HL-60 (cell line): ENCODE measurements around the gene RABGAP1L.

ENCODE experiments used
- DNase-seq, 2 experiments: peaks; one replicate each; pipeline ENCODE4 v3.0.0-alpha.2; 2010 to 2020; ENCODE audit warnings: low read depth in 1 of 2, low spot score in 1 of 2
- H3K27ac ChIP-seq: fragments of 250-450 bp; sonication (Bioruptor Pico); replicated peaks from 2 replicates; pipeline ENCODE4 v1.5.1; 2020; ENCODE audit warnings: mild to moderate bottlenecking, moderate library complexity
- H3K27me3 ChIP-seq: fragments of 250-450 bp; sonication (Bioruptor Pico); 2 replicates; pipeline ENCODE4 v1.5.1; 2021; ENCODE audit warnings: mild to moderate bottlenecking, moderate library complexity; ENCODE audit not compliant: insufficient read depth, poor library complexity, severe bottlenecking
- H3K4me3 ChIP-seq: replicated peaks from 2 replicates; pipeline ENCODE4 v1.5.1; 2011; ENCODE audit warnings: mild to moderate bottlenecking, control low read depth, low read length; ENCODE audit not compliant: insufficient read depth
- GABPA ChIP-seq: IDR thresholded peaks from 2 replicates; pipeline ENCODE4 v1.6.1; 2012; ENCODE audit warnings: low read depth
- POLR2AphosphoS5 ChIP-seq: IDR thresholded peaks from 2 replicates; pipeline ENCODE4 v1.6.1; 2012; ENCODE audit warnings: low read depth
- SPI1 ChIP-seq: IDR thresholded peaks from 2 replicates; pipeline ENCODE4 v1.6.1; 2012; ENCODE audit warnings: low read depth, mild to moderate bottlenecking, borderline replicate concordance
- TF ChIP-seq, protein P1 (sequence below): IDR thresholded peaks from 2 replicates; pipeline ENCODE4 v1.6.1; 2012; ENCODE audit warnings: low read depth; ENCODE audit not compliant: insufficient replicate concordance
- TF ChIP-seq, protein P2 (sequence below): IDR thresholded peaks from one replicate; pipeline ENCODE4 v1.5.1; 2011; ENCODE audit warnings: low read length, control low read depth, inconsistent platforms; ENCODE audit not compliant: insufficient read depth

RABGAP1L gene

DNA sequence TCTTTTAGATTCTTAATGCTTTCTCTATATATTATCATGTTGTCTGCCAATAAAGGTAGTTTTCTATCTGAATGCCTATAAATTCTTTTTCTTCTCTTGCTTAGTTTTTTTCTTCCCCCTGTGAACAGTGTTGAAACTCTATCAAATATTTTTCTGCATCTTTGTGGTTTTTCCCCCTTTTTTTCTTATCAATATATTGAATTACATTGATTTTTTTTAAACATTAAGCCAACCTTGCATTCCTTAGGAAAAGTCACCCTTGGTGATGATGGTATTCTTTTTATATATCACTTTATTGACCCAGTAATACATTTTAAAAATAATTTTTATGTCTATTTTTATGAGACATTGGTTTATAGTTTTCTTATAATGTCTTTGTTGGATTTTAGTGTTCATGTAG, 131.7 kb downstream of the RABGAP1L start:
- H3K27ac ChIP-seq: no peak overlapping the region
- no peaks in the 10 kb centered on the region for H3K27me3 ChIP-seq
- no peak for DNase-seq
- H3K4me3 ChIP-seq: no peak overlapping the region
- TF ChIP-seq, protein P1, sequence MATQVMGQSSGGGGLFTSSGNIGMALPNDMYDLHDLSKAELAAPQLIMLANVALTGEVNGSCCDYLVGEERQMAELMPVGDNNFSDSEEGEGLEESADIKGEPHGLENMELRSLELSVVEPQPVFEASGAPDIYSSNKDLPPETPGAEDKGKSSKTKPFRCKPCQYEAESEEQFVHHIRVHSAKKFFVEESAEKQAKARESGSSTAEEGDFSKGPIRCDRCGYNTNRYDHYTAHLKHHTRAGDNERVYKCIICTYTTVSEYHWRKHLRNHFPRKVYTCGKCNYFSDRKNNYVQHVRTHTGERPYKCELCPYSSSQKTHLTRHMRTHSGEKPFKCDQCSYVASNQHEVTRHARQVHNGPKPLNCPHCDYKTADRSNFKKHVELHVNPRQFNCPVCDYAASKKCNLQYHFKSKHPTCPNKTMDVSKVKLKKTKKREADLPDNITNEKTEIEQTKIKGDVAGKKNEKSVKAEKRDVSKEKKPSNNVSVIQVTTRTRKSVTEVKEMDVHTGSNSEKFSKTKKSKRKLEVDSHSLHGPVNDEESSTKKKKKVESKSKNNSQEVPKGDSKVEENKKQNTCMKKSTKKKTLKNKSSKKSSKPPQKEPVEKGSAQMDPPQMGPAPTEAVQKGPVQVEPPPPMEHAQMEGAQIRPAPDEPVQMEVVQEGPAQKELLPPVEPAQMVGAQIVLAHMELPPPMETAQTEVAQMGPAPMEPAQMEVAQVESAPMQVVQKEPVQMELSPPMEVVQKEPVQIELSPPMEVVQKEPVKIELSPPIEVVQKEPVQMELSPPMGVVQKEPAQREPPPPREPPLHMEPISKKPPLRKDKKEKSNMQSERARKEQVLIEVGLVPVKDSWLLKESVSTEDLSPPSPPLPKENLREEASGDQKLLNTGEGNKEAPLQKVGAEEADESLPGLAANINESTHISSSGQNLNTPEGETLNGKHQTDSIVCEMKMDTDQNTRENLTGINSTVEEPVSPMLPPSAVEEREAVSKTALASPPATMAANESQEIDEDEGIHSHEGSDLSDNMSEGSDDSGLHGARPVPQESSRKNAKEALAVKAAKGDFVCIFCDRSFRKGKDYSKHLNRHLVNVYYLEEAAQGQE: no peak
- TF ChIP-seq SPI1 (no peak), GABPA (no peak), POLR2AphosphoS5 (no peak)
- TF ChIP-seq, protein P2, sequence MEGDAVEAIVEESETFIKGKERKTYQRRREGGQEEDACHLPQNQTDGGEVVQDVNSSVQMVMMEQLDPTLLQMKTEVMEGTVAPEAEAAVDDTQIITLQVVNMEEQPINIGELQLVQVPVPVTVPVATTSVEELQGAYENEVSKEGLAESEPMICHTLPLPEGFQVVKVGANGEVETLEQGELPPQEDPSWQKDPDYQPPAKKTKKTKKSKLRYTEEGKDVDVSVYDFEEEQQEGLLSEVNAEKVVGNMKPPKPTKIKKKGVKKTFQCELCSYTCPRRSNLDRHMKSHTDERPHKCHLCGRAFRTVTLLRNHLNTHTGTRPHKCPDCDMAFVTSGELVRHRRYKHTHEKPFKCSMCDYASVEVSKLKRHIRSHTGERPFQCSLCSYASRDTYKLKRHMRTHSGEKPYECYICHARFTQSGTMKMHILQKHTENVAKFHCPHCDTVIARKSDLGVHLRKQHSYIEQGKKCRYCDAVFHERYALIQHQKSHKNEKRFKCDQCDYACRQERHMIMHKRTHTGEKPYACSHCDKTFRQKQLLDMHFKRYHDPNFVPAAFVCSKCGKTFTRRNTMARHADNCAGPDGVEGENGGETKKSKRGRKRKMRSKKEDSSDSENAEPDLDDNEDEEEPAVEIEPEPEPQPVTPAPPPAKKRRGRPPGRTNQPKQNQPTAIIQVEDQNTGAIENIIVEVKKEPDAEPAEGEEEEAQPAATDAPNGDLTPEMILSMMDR: no peak

DNA sequence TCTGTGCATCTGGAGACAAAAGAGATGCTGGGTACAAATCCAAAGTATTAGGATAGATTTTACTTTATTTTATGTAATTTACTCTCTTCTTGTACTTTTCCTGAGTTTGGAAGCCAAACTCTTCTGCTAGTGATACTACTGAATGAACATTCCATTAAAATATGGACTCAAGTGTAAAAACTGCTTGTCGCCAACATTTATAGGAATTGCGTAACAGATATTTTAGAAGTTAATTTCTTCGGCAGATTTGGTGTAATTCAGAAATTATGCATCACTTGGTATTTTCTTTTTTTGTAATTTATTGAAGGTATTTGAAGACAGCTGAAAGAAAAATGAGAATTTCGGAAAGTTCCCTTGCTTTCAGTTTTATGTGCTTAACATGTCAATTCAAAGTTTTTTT, 137.0 kb downstream of the RABGAP1L start:
- Histone ChIP-seq H3K27ac (no peak overlapping the region), H3K4me3 (no peak overlapping the region), H3K27me3 (no peaks in the 10 kb centered on the region)
- TF ChIP-seq POLR2AphosphoS5 (no peak), SPI1 (no peak), GABPA (no peak)
- TF ChIP-seq, protein P1: no peak
- TF ChIP-seq, protein P2: no peak
- no peak for DNase-seq

DNA sequence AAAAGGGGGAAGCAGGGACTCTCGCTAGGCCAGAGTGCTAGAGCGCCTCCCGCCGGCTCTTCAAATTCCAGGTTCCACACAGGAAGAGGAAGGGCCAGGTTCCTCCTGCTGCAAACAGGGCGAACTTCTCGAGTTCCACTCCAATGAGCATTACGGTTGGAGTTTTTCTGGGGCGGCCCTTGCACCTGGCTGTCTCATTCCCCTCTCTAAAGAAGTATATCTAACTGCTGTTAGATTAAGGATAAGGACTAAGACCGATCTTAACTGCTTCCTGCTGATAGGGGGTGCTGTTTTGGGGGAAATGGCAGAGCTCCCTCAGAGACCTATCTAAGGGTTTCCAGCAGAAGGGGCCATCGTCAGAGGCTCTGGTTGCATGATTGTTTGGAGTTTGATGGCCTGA, 138.0 kb downstream of the RABGAP1L start:
- Histone ChIP-seq H3K27me3 (no peaks in the 10 kb centered on the region), H3K27ac (no peak overlapping the region), H3K4me3 (no peak overlapping the region)
- no peak for DNase-seq
- TF ChIP-seq SPI1 (no peak), GABPA (no peak), POLR2AphosphoS5 (no peak)
- TF ChIP-seq, protein P2: no peak
- TF ChIP-seq, protein P1: no peak
